ENCODE data around the gene SLC15A4. TPM values are rescaled to one million over a fixed set of nuclear protein-coding genes. Genes with fewer than 3 reads are reported as not detected.
"Not testable (repeated sequence)": the region's sequence is repeated elsewhere in the genome, so short reads cannot be mapped to it uniquely, and the experiment has no call there.

The SLC15A4 gene
- total and polyA plus RNA-seq, 2 of the 4 experiments (the other 2 are of a cell fraction) = 15.4 to 21.9 TPM

GRCh38 chr12:128840862-128841468, 17.2 kb upstream of the SLC15A4 start:
- no peak overlapping the region for H2BK20ac ChIP-seq (ENCODE audit: low read depth, low read length)
- DNase-seq (no peak), ATAC-seq (ENCODE audit: low read depth) (no peak)
- no peaks in the 10 kb centered on the region; the same call in 1 of the 2 replicates for H3K9me3 ChIP-seq (ENCODE audit: control insufficient read depth, insufficient read depth, low read length)
- no peak overlapping the region for H2BK120ac ChIP-seq (ENCODE audit: low read depth, low read length)
- no peaks in the 10 kb centered on the region for H3K36me3 ChIP-seq (ENCODE audit: control insufficient read depth, insufficient read depth, low read length)
- H3K4ac ChIP-seq (ENCODE audit: low read depth, low read length) = no peak overlapping the region
- H3K56ac ChIP-seq (ENCODE audit: extremely low read depth, insufficient read depth, low read length) = no peak overlapping the region
- no peak overlapping the region for H3K18ac ChIP-seq (ENCODE audit: low read depth, low read length)
- H2AFZ ChIP-seq (replicated peaks; ENCODE audit: low read length, poor library complexity) = no peak overlapping the region
- H2BK5ac ChIP-seq (ENCODE audit: low read depth, low read length, poor library complexity, severe bottlenecking) = no peak overlapping the region
- H3K4me2 ChIP-seq (ENCODE audit: low read depth, low read length) = no peak overlapping the region
- no peak overlapping the region for H2AK5ac ChIP-seq (ENCODE audit: low read depth, low read length)
- ChIA-PET CTCF (no interaction called here), POLR2A (ENCODE audit: unreplicated experiment) (no interaction called here)
- H3K79me1 ChIP-seq (ENCODE audit: low read depth in 1 of 2, low read length in 2 of 2) = no peaks in the 10 kb centered on the region
- H4K8ac ChIP-seq (ENCODE audit: low read depth in 2 of 2, low read length in 2 of 2) = no peak overlapping the region
- no peak overlapping the region for H3K23ac ChIP-seq (ENCODE audit: low read depth, low read length)
- no peaks in the 10 kb centered on the region for H3K9me1 ChIP-seq (ENCODE audit: insufficient read depth, low read length)
- H2AK9ac ChIP-seq (replicated peaks; ENCODE audit: low read depth, low read length, poor library complexity) = no peak overlapping the region
- intact Hi-C loops (cut with micrococcal nuclease) = no loop called here
- H3K14ac ChIP-seq (replicated peaks; ENCODE audit: low read depth, low read length) = no peak overlapping the region
- WGBS, 2 experiments (ENCODE audit: extremely low coverage in 2 of 2, insufficient read length in 1 of 2) = 38% methylated on average over 2 of the region's 8 CpGs; no CpG with 5 or more reads in 1 of the 2 experiments
- no peak overlapping the region for H2BK15ac ChIP-seq (ENCODE audit: low read depth, low read length)
- H4K5ac ChIP-seq (ENCODE audit: low read depth, low read length) = no peak overlapping the region
- BruUV-seq (replicated peaks) = no TSS peak
- no peak overlapping the region for H3K4me3 ChIP-seq (ENCODE audit: insufficient read depth, low read depth, low read length)
- H3K27ac ChIP-seq (ENCODE audit: insufficient read depth, low read length) = no peak overlapping the region
- no peak overlapping the region for H3K9ac ChIP-seq (ENCODE audit: low read depth, low read length)
- H4K91ac ChIP-seq (ENCODE audit: insufficient read depth, low read depth, low read length) = no peak overlapping the region
- no peak for TF ChIP-seq POLR2A (IDR thresholded peaks at IDR 0.05; ENCODE audit: low read depth, low read length)
- no peak for TF ChIP-seq RAD21 (IDR thresholded peaks at IDR 0.05; ENCODE audit: low read length)
- no peak for TF ChIP-seq RFX5 (IDR thresholded peaks at IDR 0.05; ENCODE audit: low read depth, low read length)
- no peak for TF ChIP-seq CHD1 (IDR thresholded peaks at IDR 0.05; ENCODE audit: low read depth, low read length)
- no peak for TF ChIP-seq MAFK (IDR thresholded peaks at IDR 0.05; ENCODE audit: low read depth, low read length)
- TF ChIP-seq ELK1 (IDR thresholded peaks at IDR 0.05; ENCODE audit: borderline replicate concordance, low read depth, low read length) = no peak
- TF ChIP-seq CEBPB (IDR thresholded peaks at IDR 0.05; ENCODE audit: low read depth, low read length) = no peak
- no peak for TF ChIP-seq RCOR1 (IDR thresholded peaks at IDR 0.05; ENCODE audit: insufficient replicate concordance, low read length)
- no peak for TF ChIP-seq BHLHE40 (IDR thresholded peaks at IDR 0.05; ENCODE audit: low read depth, low read length)
- in situ Hi-C loops (cut with MboI; ENCODE audit: low sequenced_read_pairs) = no loop called here
- dilution Hi-C loops (cut with HindIII; ENCODE audit: low sequenced_read_pairs, unreplicated experiment) = no loop called here
- H3K27me3 ChIP-seq (ENCODE audit: control insufficient read depth, insufficient read depth, low read length) = no peaks in the 10 kb centered on the region
- no peaks in the 10 kb centered on the region for H4K20me1 ChIP-seq (ENCODE audit: insufficient read depth, low read length)
- H3K4me1 ChIP-seq (ENCODE audit: control insufficient read depth, insufficient read depth, low read length) = no peaks in the 10 kb centered on the region

DNA sequence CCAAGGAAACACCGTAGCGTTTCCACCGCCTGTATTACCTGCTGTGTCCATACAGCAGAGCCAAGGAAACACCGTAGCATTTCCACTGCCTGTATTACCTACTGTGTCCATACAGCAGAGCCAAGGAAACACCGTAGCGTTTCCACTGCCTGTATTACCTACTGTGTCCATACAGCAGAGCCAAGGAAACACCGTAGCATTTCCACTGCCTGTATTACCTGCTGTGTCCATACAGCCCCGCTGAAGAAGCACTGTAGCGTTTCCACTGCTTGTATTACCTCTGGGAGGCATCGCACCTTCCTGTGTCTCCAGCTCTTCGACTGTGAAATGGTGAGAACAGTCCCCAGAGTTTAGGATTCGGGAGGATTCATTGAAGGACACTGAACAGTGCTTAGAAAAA, 16.1 kb upstream of the SLC15A4 start:
- H3K4ac ChIP-seq (ENCODE audit: low read depth, low read length); H3K27me3 ChIP-seq (ENCODE audit: control insufficient read depth, insufficient read depth, low read length); H3K27ac ChIP-seq (ENCODE audit: insufficient read depth, low read length); DNase-seq; ATAC-seq (ENCODE audit: low read depth); H2BK20ac ChIP-seq (ENCODE audit: low read depth, low read length); intact Hi-C loops (cut with micrococcal nuclease); dilution Hi-C loops (cut with HindIII; ENCODE audit: low sequenced_read_pairs, unreplicated experiment); H2BK120ac ChIP-seq (ENCODE audit: low read depth, low read length); H3K23ac ChIP-seq (ENCODE audit: low read depth, low read length); H3K4me2 ChIP-seq (ENCODE audit: low read depth, low read length); H3K4me1 ChIP-seq (ENCODE audit: control insufficient read depth, insufficient read depth, low read length); H3K79me1 ChIP-seq (ENCODE audit: low read depth in 1 of 2, low read length in 2 of 2); H3K18ac ChIP-seq (ENCODE audit: low read depth, low read length); H2BK15ac ChIP-seq (ENCODE audit: low read depth, low read length); H4K91ac ChIP-seq (ENCODE audit: insufficient read depth, low read depth, low read length); H3K56ac ChIP-seq (ENCODE audit: extremely low read depth, insufficient read depth, low read length); H3K14ac ChIP-seq (replicated peaks; ENCODE audit: low read depth, low read length); H3K36me3 ChIP-seq (ENCODE audit: control insufficient read depth, insufficient read depth, low read length); H4K8ac ChIP-seq (ENCODE audit: low read depth in 2 of 2, low read length in 2 of 2); in situ Hi-C loops (cut with MboI; ENCODE audit: low sequenced_read_pairs); H2AK9ac ChIP-seq (replicated peaks; ENCODE audit: low read depth, low read length, poor library complexity); H4K5ac ChIP-seq (ENCODE audit: low read depth, low read length); H4K20me1 ChIP-seq (ENCODE audit: insufficient read depth, low read length); H3K9me1 ChIP-seq (ENCODE audit: insufficient read depth, low read length); BruUV-seq (replicated peaks); H2AK5ac ChIP-seq (ENCODE audit: low read depth, low read length); CTCF ChIA-PET; H3K4me3 ChIP-seq (ENCODE audit: insufficient read depth, low read depth, low read length); H2AFZ ChIP-seq (replicated peaks; ENCODE audit: low read length, poor library complexity); H2BK5ac ChIP-seq (ENCODE audit: low read depth, low read length, poor library complexity, severe bottlenecking); POLR2A ChIA-PET (ENCODE audit: unreplicated experiment); H3K9ac ChIP-seq (ENCODE audit: low read depth, low read length); H3K9me3 ChIP-seq (ENCODE audit: control insufficient read depth, insufficient read depth, low read length): not testable (repeated sequence)
- WGBS, 2 experiments (ENCODE audit: extremely low coverage in 2 of 2, insufficient read length in 1 of 2) = 23% methylated on average over 2 of the region's 12 CpGs; no CpG with 5 or more reads in 1 of the 2 experiments

Measured in IMR-90 (cell line).